Gastrocnemius medialis (tissue), 4 donors: ENCODE data around the gene PPFIA2. TPM values are rescaled to one million over a fixed set of nuclear protein-coding genes. Genes with fewer than 3 reads are reported as not detected.

ENCODE experiments used
- ATAC-seq, 2 donors: fragments of 150-250 bp; one replicate each; pipeline ENCODE4 v1.9.1; 2016
- DNase-seq, 2 donors: peaks; one replicate each; pipeline ENCODE4 v3.0.0-alpha.2; 2019
- H3K27ac ChIP-seq, 4 donors: fragments of 200-600 bp; sonication (generic); 1 replicate in 1 of 4; 2 replicates in 3 of 4; pipeline ENCODE4 v1.5.1; 2016 to 2018; ENCODE audit warnings: mild to moderate bottlenecking in 2 of 4, moderate library complexity in 1 of 4
- H3K27me3 ChIP-seq, 3 donors: fragments of 200-600 bp; sonication (generic) in 2 of 3; 1 replicate in 1 of 3; 2 replicates in 2 of 3; pipeline versions ENCODE4 v1.5.1 to v1.6.0; 2016 to 2019; ENCODE audit warnings: mild to moderate bottlenecking in 1 of 3, moderate library complexity in 1 of 3
- H3K36me3 ChIP-seq, 2 donors: fragments of 200-600 bp; sonication (generic) in 1 of 2; one replicate each; pipeline ENCODE4 v1.5.1; 2017 to 2018
- H3K4me1 ChIP-seq, 2 donors: fragments of 200-600 bp; sonication (generic) in 1 of 2; one replicate each; pipeline ENCODE4 v1.5.1; 2016 to 2017; ENCODE audit warnings: mild to moderate bottlenecking in 2 of 2
- H3K4me3 ChIP-seq, 4 donors: fragments of 200-600 bp; sonication (generic) in 3 of 4; 1 replicate in 1 of 4; 2 replicates in 3 of 4; pipeline ENCODE4 v1.5.1; 2016 to 2019; ENCODE audit warnings: mild to moderate bottlenecking in 2 of 4
- H3K9me3 ChIP-seq, 3 donors: fragments of 200-600 bp; sonication (generic) in 2 of 3; 1 replicate in 1 of 3; 2 replicates in 2 of 3; pipeline ENCODE4 v1.5.1; 2016 to 2019
- CTCF ChIP-seq, 5 experiments: fragments of 450-650 bp in 3 of 5; fragments of 200-600 bp in 2 of 5; sonication (generic) in 2 of 5; IDR thresholded peaks in 4 of 5; conservative IDR thresholded peaks in 1 of 5; 1 replicate in 4 of 5; 2 replicates in 1 of 5; pipeline ENCODE4 v1.5.1; 2016 to 2019; ENCODE audit warnings: antibody characterized with exemption in 5 of 5, mild to moderate bottlenecking in 3 of 5, moderate library complexity in 3 of 5
- POLR2A ChIP-seq, 2 donors: fragments of 450-650 bp; IDR thresholded peaks; one replicate each; pipeline ENCODE4 v1.6.1; 2017; ENCODE audit warnings: antibody characterized with exemption in 2 of 2, mild to moderate bottlenecking in 2 of 2, moderate library complexity in 2 of 2
- in situ Hi-C, 4 donors: fragments of 200-750 bp; cut with MboI; loops; one replicate each; pipeline versions ENCODE4 v1.15.0 to v1.8.0; 2017; ENCODE audit warnings: low sequenced_read_pairs in 4 of 4
- intact Hi-C: fragments of 100-400 bp; cut with DNase I; formaldehyde crosslinking; loops from one replicate; pipeline ENCODE4 v1.15.1; 2023; ENCODE audit warnings: low total_unique reads
- total RNA-seq, 4 donors: library from RNA; depleted of rRNA; stranded (reverse); fragments of >200 nt; gene quantifications; one replicate each; pipeline versions ENCODE4 v1.1.0 to v1.2.3, GENCODE V29; 2016

Gene PPFIA2
- total RNA-seq, 4 donors from 2014 or later: 0.04 TPM; not detected in 3

- Histone ChIP-seq H3K36me3 (no peaks in the 10 kb centered on the region), H3K27ac (no peak overlapping the region), H3K9me3 (no peaks in the 10 kb centered on the region), H3K4me3 (no peak overlapping the region), H3K27me3 (no peaks in the 10 kb centered on the region), H3K4me1 (no peaks in the 10 kb centered on the region)
- TF ChIP-seq CTCF (IDR thresholded peaks at IDR 0.05 in 4 of 5, conservative IDR thresholded peaks at IDR 0.05 in 1 of 5) (no peak), POLR2A (IDR thresholded peaks at IDR 0.05) (no peak)
- no peak for ATAC-seq
- in situ Hi-C loops: no loop called here
- intact Hi-C loops: no loop called here
- no peak for DNase-seq
These were observed 462.4 kb downstream of the PPFIA2 start for GRCh38 chr12:81296556-81297305.

- no peaks in the 10 kb centered on the region for H3K36me3 ChIP-seq
- no peaks in the 10 kb centered on the region for H3K27me3 ChIP-seq
- no peak for ATAC-seq
- H3K4me1 ChIP-seq: no peaks in the 10 kb centered on the region
- TF ChIP-seq POLR2A (IDR thresholded peaks at IDR 0.05) (no peak), CTCF (IDR thresholded peaks at IDR 0.05 in 4 of 5, conservative IDR thresholded peaks at IDR 0.05 in 1 of 5) (no peak)
- in situ Hi-C loops: no loop called here
- no peaks in the 10 kb centered on the region for H3K9me3 ChIP-seq
- intact Hi-C loops: no loop called here
- H3K27ac ChIP-seq: no peak overlapping the region
- no peak overlapping the region for H3K4me3 ChIP-seq
- DNase-seq: no peak
These were observed 463.9 kb downstream of the PPFIA2 start for GRCh38 chr12:81295251-81295650.

GRCh38 chr12:81294325-81295190, 464.6 kb downstream of the PPFIA2 start:
- Histone ChIP-seq H3K4me3 (no peak overlapping the region), H3K27ac (no peak overlapping the region), H3K27me3 (no peaks in the 10 kb centered on the region), H3K36me3 (no peaks in the 10 kb centered on the region), H3K4me1 (no peaks in the 10 kb centered on the region), H3K9me3 (no peaks in the 10 kb centered on the region)
- TF ChIP-seq CTCF (IDR thresholded peaks at IDR 0.05 in 4 of 5, conservative IDR thresholded peaks at IDR 0.05 in 1 of 5) (no peak), POLR2A (IDR thresholded peaks at IDR 0.05) (no peak)
- no peak for ATAC-seq
- no peak for DNase-seq
- in situ Hi-C loops: no loop called here
- intact Hi-C loops: no loop called here

- in situ Hi-C loops (no loop called here), intact Hi-C loops (no loop called here)
- Histone ChIP-seq H3K27me3 (no peaks in the 10 kb centered on the region), H3K4me3 (no peak overlapping the region), H3K27ac (no peak overlapping the region), H3K4me1 (no peaks in the 10 kb centered on the region), H3K9me3 (no peaks in the 10 kb centered on the region), H3K36me3 (no peaks in the 10 kb centered on the region)
- TF ChIP-seq POLR2A (IDR thresholded peaks at IDR 0.05): no peak
- ATAC-seq: no peak
- DNase-seq: no peak
These were observed 470.5 kb downstream of the PPFIA2 start for GRCh38 chr12:81288651-81289050.

GRCh38 chr12:81284137-81284536, 475.0 kb downstream of the PPFIA2 start:
- DNase-seq: no peak
- ATAC-seq: no peak
- H3K4me3 ChIP-seq: no peak overlapping the region
- no peaks in the 10 kb centered on the region for H3K36me3 ChIP-seq
- H3K27me3 ChIP-seq: no peaks in the 10 kb centered on the region
- no peaks in the 10 kb centered on the region for H3K9me3 ChIP-seq
- TF ChIP-seq CTCF (IDR thresholded peaks at IDR 0.05 in 4 of 5, conservative IDR thresholded peaks at IDR 0.05 in 1 of 5): no peak
- no peak for TF ChIP-seq POLR2A (IDR thresholded peaks at IDR 0.05)
- no peak overlapping the region for H3K27ac ChIP-seq
- in situ Hi-C loops (no loop called here), intact Hi-C loops (no loop called here)
- no peaks in the 10 kb centered on the region for H3K4me1 ChIP-seq
